Body of pancreas (tissue), 4 donors: ENCODE data around the gene CFAP206. TPM values are rescaled to one million over a fixed set of nuclear protein-coding genes. Genes with fewer than 3 reads are reported as not detected.

Experiments used
- ATAC-seq: fragments of 150-250 bp; one replicate; pipeline ENCODE4 v1.9.1; 2016
- DNase-seq, 4 donors: peaks; one replicate each; pipeline ENCODE4 v3.0.0-alpha.2; 2019
- H3K27ac ChIP-seq, 4 donors: fragments of 200-600 bp; sonication (generic); 1 replicate in 3 of 4; 2 replicates in 1 of 4; pipeline versions ENCODE4 v1.5.1 to v1.6.1; 2016 to 2019; ENCODE audit warnings: mild to moderate bottlenecking in 1 of 4, mixed read lengths in 1 of 4, moderate library complexity in 1 of 4
- H3K27me3 ChIP-seq, 2 donors: fragments of 200-600 bp; sonication (generic); one replicate each; pipeline ENCODE4 v1.6.0; 2016; ENCODE audit warnings: mild to moderate bottlenecking in 1 of 2
- H3K36me3 ChIP-seq, 2 donors: fragments of 200-600 bp; sonication (generic); replicated peaks in 1 of 2; 2 replicates each; pipeline ENCODE4 v1.5.1; 2016; ENCODE audit warnings: low read depth in 2 of 2; ENCODE audit not compliant: insufficient read depth in 1 of 2
- H3K4me1 ChIP-seq: fragments of 200-600 bp; sonication (generic); one replicate; pipeline ENCODE4 v1.6.0; 2016
- H3K4me3 ChIP-seq, 2 donors: fragments of 200-600 bp; sonication (generic); 1 replicate in 1 of 2; 2 replicates in 1 of 2; pipeline ENCODE4 v1.5.1; 2016 to 2019
- H3K9me3 ChIP-seq, 3 donors: fragments of 200-600 bp; sonication (generic); 1 replicate in 2 of 3; 2 replicates in 1 of 3; pipeline ENCODE4 v1.5.1; 2016
- POLR2A ChIP-seq, 3 donors: fragments of 450-650 bp; IDR thresholded peaks; one replicate each; pipeline ENCODE4 v1.6.1; 2016; ENCODE audit warnings: antibody characterized with exemption in 3 of 3, mild to moderate bottlenecking in 2 of 3
- WGBS, 2 donors: methylation state at CpG; one replicate each; pipeline ENCODE4 v1.1.5; 2017; 5-methylcytosine and 5-hydroxymethylcytosine counted together
- intact Hi-C: fragments of 100-400 bp; cut with DNase I; formaldehyde crosslinking; loops from one replicate; pipeline ENCODE4 v1.15.1; 2023
- total RNA-seq, 2 donors: library from RNA; depleted of rRNA; stranded (reverse); fragments of >200 nt; gene quantifications; one replicate each; pipeline ENCODE4 v1.1.0, GENCODE V29; 2016
- TF ChIP-seq, protein P1 (sequence below), 7 experiments: fragments of 450-650 bp in 4 of 7; fragments of 200-600 bp in 3 of 7; sonication (generic) in 3 of 7; IDR thresholded peaks; one replicate each; pipeline ENCODE4 v1.5.1; 2016 to 2019; ENCODE audit warnings: antibody characterized with exemption in 7 of 7

Gene CFAP206
- total RNA-seq, 2 donors from 2014 or later: not detected

DNA sequence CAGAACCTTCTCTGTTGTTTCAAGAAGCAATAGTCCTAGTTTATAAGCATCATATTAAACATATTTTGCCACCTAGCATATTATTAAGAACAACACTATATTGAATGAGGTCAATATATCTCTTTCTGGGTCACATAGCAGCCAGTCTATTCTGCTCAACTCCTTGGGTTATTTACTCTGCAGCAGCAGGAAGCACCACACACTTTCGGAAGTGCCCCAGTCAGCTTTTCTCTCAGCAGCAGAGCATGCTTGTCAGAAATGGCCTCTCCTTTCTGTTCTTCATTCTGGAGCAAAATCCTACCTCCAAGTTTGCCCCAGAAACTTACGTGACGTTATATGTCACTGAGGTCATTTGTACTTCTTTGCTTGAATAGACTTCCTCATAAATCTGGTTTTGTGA, 22.7 kb downstream of the CFAP206 start:
- ATAC-seq: no peak
- Histone ChIP-seq H3K4me3 (no peak overlapping the region), H3K36me3 (no peaks in the 10 kb centered on the region), H3K27ac (no peak overlapping the region), H3K4me1 (no peaks in the 10 kb centered on the region), H3K9me3 (no peaks in the 10 kb centered on the region), H3K27me3 (no peaks in the 10 kb centered on the region)
- 61 to 66% methylated on average over 3 of the region's 3 CpGs for WGBS, 2 donors
- no peak for DNase-seq
- intact Hi-C loops: no loop called here
- TF ChIP-seq, protein P1, sequence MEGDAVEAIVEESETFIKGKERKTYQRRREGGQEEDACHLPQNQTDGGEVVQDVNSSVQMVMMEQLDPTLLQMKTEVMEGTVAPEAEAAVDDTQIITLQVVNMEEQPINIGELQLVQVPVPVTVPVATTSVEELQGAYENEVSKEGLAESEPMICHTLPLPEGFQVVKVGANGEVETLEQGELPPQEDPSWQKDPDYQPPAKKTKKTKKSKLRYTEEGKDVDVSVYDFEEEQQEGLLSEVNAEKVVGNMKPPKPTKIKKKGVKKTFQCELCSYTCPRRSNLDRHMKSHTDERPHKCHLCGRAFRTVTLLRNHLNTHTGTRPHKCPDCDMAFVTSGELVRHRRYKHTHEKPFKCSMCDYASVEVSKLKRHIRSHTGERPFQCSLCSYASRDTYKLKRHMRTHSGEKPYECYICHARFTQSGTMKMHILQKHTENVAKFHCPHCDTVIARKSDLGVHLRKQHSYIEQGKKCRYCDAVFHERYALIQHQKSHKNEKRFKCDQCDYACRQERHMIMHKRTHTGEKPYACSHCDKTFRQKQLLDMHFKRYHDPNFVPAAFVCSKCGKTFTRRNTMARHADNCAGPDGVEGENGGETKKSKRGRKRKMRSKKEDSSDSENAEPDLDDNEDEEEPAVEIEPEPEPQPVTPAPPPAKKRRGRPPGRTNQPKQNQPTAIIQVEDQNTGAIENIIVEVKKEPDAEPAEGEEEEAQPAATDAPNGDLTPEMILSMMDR (IDR thresholded peaks at IDR 0.05): no peak
- no peak for TF ChIP-seq POLR2A (IDR thresholded peaks at IDR 0.05)

DNA sequence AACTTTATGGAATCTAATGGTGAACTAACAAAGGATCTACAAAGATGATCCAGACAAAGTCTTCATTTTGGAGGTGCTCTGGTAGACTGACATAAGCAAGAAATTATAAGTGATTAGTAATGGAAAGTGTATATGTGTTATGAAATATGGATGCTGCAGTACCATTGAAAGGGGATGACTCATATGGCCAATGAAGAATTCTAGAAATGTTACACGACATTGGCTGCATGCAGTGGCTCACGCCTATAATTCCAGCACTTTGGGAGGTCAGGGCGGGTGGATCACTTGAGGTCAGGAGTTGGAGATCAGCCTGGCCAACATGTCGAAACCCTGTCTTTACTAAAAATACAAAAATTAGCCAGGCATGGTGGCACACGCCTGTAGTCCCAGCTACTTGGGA, 23.5 kb downstream of the CFAP206 start:
- Histone ChIP-seq H3K4me1 (no peaks in the 10 kb centered on the region), H3K27ac (no peak overlapping the region), H3K9me3 (no peaks in the 10 kb centered on the region), H3K27me3 (no peaks in the 10 kb centered on the region), H3K4me3 (no peak overlapping the region), H3K36me3 (no peaks in the 10 kb centered on the region)
- DNase-seq (no peak), ATAC-seq (no peak)
- 73 to 74% methylated on average over 5 of the region's 5 CpGs for WGBS, 2 donors
- TF ChIP-seq, protein P1 (IDR thresholded peaks at IDR 0.05): no peak
- TF ChIP-seq POLR2A (IDR thresholded peaks at IDR 0.05): no peak
- intact Hi-C loops: no loop called here

DNA sequence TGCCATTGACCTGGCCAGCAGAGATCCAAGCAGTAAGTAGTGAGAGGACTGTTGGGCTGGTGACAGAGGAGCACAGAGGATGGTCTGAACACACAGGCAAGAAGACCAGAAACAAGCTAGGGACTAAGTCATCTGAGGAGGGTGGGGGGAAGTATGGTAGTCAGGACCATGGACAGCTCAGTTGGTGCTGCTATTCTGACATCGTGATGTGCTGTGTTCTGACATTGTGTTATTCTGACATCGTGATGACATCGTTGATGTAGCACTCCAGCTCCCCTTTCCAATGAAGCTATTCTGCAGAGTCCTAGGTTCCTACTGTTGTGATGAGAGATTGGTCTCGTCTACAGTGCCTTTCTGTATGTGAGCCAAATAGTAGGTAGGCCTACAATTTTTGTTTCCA, 28.7 kb downstream of the CFAP206 start:
- peak; percentile 24 to 50 (median 32) for DNase-seq
- intact Hi-C loops: no loop called here
- Histone ChIP-seq H3K27me3 (no peaks in the 10 kb centered on the region), H3K27ac (no peak overlapping the region), H3K36me3 (no peaks in the 10 kb centered on the region), H3K9me3 (no peaks in the 10 kb centered on the region), H3K4me3 (no peak overlapping the region), H3K4me1 (no peaks in the 10 kb centered on the region)
- WGBS, 2 donors: 9 to 11% methylated on average over 4 of the region's 4 CpGs
- TF ChIP-seq, protein P1 (IDR thresholded peaks at IDR 0.05): no peak
- no peak for TF ChIP-seq POLR2A (IDR thresholded peaks at IDR 0.05)
- ATAC-seq: no peak

DNA sequence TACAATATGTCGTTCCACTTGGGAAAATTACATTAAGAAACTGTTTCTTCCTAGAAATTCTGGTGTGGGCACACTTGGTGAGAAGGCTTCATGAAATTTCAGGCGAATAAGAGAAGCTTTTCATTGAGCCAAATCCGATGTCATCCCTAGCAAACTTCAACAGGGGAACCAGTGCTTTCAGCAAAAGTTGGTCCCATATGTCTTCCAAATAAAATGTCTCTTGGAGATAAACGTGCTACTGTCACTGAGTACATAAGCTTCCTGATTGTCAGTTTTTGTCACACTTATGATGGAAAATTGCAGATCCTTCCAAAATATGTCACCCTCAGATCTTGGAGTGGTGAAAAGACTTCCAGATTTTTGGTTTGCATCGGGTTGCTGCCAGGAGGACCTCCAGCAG, 33.9 kb downstream of the CFAP206 start:
- Histone ChIP-seq H3K27me3 (no peaks in the 10 kb centered on the region), H3K27ac (no peak overlapping the region), H3K4me1 (no peaks in the 10 kb centered on the region), H3K9me3 (no peaks in the 10 kb centered on the region), H3K36me3 (no peaks in the 10 kb centered on the region), H3K4me3 (no peak overlapping the region)
- TF ChIP-seq, protein P1 (IDR thresholded peaks at IDR 0.05): no peak
- no peak for TF ChIP-seq POLR2A (IDR thresholded peaks at IDR 0.05)
- intact Hi-C loops: no loop called here
- DNase-seq (no peak), ATAC-seq (no peak)
- 72 to 74% methylated on average over 5 of the region's 5 CpGs for WGBS, 2 donors

DNA sequence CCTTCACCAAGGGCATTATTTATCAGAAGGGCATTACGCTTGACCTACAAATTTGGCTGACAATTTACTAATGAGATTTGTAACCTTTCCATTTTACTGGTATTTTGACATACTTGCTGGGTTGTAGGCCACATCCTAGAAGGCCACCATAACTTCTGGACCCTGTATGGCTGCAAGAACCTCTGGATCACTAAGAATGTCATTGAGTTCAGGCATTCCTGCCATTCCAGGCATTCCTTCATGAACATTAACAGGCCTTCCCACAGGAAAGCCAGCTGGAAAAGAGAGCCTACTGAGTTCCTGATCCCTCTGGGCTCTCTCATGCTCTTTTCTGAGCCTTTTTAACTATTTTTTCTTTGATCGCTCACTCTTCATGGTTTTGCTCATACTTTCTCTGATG, 36.6 kb downstream of the CFAP206 start:
- Histone ChIP-seq H3K4me3 (no peak overlapping the region), H3K4me1 (no peaks in the 10 kb centered on the region), H3K27ac (no peak overlapping the region), H3K27me3 (no peaks in the 10 kb centered on the region), H3K9me3 (no peaks in the 10 kb centered on the region), H3K36me3 (no peaks in the 10 kb centered on the region)
- WGBS, 2 donors: 91 to 92% methylated on average over 2 of the region's 2 CpGs
- intact Hi-C loops: no loop called here
- no peak for TF ChIP-seq POLR2A (IDR thresholded peaks at IDR 0.05)
- TF ChIP-seq, protein P1 (IDR thresholded peaks at IDR 0.05): no peak
- DNase-seq (no peak), ATAC-seq (no peak)
